Measurements from ENCODE around the gene USP5.

USP5 gene

DNA sequence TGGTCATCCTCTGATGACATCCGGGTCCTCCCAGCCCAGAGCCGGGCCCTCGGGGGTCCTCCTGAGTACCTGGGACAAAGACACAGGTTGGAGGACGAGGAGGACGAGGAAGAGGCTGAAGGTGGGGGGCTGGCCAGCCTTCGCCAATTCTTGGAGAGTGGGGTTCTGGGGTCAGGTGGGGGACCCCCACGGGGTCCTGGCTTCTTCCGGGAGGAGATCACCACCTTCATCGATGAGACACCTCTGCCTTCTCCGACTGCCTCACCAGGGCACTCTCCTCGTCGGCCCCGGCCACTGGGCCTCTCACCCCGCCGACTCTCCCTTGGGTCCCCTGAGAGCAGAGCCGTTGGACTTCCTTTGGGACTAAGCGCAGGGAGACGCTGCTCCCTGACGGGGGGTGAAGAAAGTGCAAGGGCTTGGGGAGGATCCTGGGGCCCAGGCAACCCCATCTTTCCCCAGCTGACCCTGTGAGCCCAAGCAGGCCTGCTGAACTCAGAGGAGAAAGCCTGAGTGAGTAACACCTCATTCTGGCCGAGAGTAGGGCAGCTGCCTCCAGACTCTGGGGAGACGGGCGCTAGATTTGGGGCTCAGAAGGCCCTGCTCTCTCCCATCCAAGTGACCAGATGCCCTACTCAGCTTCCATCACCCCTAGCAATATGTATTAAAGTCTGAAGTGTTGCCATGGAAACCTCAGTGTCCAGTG, 25.1 kb upstream of the USP5 start:
- no peak for DNase-seq

DNA sequence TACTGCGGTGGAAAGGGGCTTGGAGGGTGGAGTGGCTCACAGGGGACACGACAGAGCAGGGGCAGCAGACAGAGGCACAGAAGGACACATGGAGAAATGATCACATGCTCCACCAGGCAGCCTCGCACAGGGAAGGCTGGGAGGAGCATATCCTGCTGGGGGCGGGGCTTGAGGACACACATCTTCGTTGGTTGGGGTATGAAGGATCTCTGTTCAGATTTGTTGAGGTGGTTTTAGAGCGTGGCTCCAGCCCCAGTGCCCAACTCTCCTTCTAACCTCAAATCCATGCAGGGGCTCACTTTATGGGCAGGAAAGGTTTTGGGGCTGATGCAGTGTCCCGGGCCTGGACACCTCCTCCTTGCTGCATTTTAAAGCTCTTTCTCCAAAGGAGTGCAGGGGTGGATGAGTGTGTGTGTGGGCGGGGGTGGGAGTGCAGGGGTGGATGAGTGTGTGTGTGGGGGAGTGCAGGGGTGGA, 24.5 kb upstream of the USP5 start:
- DNase-seq: peak; percentile 86

DNA sequence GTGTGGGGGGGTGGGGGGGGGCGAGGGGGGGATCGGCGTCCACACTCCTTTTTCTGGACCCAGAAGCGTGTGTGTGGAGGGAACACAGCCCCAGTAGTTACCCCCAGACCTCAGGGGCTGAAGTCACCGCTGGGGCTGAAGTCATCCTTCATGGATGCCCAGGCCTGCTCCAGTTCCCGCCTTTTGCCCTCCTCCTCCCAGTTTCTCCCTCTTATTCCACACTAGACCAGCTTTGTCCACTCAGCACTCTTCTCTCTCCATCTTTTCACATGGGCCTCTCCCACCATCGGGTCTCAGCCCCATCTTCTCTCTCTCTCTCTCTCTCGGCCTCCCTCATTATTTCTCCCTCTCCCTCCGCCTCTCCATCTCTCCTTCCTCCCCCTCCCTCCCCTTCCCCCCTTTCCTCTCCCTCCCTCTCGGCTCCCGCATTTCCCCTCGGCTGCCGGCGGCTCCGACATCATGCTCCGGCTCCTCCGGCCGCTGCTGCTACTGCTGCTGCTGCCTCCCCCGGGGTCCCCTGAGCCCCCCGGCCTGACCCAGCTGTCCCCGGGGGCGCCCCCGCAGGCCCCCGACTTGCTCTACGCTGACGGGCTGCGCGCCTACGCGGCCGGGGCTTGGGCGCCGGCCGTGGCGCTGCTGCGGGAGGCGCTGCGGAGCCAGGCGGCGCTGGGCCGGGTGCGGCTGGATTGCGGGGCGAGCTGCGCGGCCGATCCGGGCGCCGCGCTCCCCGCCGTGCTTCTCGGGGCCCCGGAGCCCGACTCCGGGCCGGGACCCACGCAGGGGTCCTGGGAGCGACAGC, 23.8 kb upstream of the USP5 start, which contains the start of gene P3H3:
TSS of gene P3H3 (plus strand) at position 426 of the 799 bp plus-strand sequence. CDS start at position 460, 34 bp downstream.
- peak; percentile 54 for DNase-seq

DNA sequence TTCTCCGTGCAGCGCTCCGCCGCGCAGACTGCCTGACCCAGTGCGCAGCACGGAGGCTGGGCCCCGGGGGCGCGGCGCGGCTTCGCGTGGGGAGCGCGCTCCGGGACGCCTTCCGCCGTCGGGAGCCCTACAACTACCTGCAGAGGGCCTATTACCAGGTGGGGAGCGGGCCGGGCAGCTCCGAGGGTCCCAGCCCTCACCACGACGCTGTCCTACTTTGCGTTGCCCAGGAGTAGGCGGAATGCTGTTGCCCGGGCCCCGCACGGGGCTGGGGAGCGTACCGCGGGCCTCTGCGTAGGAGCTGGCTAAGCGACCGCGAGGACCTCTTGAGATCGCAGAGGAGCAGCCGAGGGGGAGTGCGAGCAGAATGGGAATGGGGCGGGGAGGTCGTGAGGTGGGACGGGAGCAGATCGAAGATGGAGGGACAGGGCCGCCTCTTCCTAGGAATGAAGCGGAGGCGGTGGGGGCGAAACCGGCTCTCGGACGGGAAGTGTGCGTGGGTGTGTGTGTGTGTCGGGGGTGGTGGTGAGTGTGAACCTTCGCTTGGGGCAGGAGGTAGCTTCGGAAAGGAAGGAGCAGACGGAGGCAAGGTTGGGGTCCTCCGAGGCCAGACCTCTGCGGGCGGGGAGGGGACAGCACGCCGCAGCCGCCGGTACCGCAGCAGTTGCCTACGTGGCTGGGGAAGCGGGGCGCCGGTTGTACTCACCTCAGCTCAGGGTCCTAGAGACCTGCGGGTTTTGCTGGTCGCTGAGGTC, 23.0 kb upstream of the USP5 start:
- peak; percentile 57 for DNase-seq

DNA sequence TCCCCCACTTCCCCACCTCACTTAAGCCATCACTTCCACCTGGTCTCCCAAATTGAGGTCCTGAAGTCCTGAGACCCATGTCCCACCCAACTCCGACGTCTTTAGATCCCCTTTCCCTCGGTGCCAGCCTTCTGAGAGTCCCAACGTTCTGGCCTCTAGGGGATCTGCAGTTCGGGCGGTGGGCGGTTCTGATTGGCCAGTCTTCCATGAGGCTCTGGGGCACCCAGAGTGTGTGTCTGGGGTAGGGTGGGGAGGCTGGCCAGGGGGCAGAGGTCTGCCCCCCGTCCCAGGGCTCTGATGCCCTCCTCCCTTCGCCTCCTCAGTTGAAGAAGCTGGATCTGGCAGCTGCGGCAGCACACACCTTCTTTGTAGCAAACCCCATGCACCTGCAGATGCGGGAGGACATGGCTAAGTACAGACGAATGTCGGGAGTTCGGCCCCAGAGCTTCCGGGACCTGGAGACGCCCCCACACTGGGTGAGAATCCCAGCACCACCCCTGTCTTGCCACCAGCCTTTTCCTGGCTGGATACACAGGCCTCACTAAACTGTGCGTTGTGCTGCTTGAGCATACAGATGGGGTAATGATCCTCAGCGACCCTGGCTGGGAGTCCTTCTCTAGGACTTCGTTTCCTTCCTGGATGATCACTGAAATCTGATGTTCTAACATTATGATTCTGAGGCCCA, 22.3 kb upstream of the USP5 start:
- no peak for DNase-seq

DNA sequence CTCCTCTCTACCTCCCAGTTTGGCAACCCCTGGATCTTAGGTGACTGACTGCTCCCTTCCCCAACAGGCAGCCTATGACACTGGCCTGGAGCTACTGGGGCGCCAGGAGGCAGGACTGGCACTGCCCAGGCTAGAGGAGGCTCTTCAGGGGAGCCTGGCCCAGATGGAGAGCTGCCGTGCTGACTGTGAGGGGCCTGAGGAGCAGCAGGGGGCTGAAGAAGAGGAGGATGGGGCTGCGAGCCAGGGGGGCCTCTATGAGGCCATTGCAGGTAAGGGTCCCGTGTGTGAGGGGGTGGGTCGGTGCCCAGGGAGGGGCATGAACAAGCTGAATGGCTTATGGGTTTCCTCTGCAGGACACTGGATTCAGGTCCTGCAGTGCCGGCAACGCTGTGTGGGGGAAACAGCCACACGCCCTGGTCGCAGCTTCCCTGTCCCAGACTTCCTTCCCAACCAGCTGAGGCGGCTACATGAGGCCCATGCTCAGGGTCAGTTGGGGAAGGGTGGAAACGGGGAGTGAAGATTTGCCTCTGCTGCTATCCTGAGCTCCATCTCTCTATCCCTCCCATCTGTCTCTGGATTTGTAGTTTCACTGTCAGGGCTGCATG, 21.6 kb upstream of the USP5 start:
- DNase-seq: no peak

DNA sequence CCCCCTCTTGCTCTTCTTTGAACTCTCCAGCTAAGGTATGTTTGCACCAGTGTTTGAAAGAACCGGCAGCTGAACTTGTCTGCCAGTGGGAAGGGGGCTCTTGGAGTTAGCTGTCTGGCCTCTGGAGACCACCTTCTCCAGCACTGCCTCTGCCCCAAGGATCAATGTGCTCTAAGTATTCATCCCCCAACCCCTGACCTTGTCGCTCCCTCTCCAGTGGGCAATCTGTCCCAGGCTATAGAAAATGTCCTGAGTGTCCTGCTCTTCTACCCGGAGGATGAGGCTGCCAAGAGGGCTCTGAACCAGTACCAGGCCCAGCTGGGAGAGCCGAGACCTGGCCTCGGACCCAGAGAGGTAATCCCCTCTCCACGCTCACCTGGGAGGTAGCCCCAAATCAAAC, 21.0 kb upstream of the USP5 start:
- no peak for DNase-seq

DNA sequence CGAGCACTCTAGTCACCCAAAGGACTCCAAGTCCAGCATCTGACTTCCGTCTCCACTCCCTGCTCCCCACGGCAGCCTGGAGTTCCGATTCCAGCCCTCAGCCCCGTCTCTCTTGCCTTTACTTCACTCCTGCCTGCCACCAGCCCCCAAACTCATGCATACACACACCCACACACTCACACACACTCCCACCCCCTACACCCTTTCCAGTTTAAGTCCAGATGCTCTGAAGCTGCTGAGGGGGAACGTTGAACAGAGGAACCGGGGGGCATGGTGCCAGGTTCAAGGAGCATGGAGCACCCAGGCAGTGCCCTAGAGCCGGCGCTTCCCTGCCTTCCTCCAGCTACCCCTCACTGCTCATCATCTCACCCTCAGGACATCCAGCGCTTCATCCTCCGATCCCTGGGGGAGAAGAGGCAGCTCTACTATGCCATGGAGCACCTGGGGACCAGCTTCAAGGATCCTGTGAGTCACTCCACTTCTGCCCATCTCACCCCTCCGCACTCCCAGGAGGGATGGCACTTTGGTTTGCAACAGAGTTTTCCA, 20.4 kb upstream of the USP5 start:
- no peak for DNase-seq

DNA sequence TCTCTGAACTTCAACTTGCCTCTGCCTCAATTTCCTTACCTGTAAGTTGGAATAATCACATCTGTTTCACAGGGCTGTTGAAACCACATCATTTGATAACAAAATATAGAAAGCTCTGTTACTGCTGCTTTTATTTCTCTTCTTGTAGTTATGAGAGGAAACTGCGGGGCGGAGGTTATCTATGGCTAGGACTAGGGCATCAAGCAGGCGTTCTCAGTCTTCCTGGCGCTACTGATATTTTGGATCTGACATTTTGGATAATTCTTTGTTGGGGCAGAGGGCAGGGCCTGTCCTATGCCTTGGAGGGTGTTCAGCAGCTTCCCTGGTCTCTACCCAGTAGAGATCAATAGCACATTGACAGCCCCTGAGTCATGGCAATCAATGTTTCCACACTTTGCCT, 19.8 kb upstream of the USP5 start:
- DNase-seq: no peak

DNA sequence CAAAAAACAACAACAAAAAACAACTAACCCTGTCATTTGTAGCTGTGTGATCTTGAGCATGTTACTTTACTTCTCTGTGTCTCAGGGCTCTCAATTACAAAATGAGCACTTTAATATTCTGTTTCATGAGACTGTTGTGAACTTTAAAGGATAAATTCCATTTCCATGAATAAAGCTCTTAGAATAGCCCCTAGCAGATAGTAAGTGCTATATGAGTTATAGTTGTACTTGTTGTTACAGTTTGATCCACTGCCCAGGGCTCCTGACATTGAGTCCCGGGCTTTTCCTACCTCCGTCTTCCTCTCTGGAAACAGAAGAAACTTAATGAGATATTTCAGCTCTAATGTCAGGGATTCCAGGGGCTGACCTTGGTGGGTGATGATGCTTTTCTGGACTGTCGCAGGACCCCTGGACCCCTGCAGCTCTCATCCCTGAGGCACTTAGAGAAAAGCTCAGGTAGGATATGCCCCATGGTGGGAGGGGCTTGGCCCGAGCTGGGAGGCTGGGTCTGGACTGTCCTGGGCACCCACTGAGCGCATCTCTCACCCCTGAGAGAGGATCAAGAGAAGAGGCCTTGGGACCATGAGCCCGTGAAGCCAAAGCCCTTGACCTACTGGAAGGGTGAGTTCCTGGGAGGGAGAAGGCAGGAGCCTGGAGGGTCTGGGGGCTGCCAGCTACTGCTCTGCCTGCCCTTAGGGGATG, 18.6 kb upstream of the USP5 start:
- DNase-seq: no peak

DNA sequence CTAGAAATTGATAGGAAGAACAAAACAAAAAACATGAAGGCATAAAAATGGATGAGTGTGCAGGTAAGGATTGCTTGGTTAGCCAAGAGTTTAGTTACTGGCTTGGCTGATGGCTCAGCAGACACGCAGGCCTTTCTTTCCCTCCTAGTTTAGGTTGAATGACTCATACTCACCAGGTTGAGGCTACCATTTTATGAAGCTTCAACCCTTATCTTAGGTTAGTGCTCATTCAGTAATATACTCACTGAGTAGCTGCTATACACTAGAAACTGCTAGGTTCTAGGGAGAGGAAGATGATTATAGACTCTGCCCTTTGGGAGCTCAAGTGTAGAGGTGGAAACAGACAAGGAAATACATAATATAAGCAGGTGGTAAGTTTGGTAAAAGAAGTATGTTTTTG, 17.7 kb upstream of the USP5 start:
- DNase-seq: no peak

DNA sequence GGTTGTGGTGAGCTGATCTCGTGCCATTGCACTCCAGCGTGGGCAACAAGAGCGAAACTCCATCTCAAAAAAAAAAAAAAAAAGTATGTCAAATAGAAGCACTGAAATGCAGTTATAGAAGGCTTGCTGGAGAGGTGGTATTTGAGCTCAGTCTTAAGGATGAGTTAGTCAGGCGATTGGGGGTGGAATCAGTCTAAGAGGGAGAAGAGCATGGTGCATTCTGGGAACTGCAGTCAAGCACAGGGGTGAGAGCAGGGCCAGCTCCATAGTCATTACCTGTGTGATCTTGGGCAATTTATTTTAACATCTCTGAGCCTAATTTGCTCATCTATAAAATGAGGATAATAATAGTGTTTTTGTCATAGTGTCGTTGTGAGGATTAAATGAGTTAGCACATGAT, 17.1 kb upstream of the USP5 start:
- DNase-seq: no peak

DNA sequence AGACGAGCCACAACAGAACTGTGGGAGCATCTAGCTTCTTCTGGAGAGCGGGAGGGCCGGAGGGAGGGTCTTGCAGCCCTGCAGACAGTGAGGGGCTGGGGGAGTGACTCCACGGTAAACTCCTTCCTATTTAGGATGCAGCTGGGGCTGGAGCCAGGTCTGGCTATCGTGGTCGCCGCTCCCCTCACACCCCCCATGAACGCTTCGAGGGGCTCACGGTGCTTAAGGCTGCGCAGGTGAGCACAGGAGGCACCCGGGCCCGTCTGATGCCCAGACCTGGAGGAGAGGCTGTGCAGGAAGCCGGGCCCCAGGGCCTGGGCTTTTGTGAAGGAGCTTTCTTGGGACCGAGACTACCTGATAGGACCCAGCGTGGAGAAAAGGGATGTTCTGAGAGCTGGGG, 15.1 kb upstream of the USP5 start:
- DNase-seq: no peak

DNA sequence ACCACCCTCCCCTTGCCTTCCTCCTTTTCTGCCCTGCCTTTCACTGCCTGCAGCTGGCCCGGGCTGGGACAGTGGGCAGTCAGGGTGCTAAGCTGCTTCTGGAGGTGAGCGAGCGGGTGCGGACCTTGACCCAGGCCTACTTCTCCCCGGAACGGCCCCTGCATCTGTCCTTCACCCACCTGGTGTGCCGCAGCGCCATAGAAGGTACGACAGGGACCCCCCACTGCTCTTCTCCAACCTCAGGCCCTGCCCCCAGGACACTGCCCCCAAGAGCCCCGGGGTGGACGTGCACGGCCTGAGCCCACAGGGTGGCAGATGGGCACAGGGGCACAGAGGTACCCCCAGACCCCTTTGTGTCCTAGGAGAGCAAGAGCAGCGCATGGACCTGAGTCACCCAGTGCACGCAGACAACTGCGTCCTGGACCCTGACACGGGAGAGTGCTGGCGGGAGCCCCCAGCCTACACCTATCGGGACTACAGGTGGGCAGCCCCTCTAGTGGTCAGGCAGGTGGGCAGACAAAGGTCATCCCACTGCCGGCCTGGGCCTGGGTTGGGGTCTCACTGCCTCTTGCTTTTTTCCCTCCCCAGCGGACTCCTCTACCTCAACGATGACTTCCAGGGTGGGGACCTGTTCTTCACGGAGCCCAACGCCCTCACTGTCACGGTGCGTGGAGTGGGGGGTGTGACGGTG, 14.4 kb upstream of the USP5 start:
- DNase-seq: no peak

DNA sequence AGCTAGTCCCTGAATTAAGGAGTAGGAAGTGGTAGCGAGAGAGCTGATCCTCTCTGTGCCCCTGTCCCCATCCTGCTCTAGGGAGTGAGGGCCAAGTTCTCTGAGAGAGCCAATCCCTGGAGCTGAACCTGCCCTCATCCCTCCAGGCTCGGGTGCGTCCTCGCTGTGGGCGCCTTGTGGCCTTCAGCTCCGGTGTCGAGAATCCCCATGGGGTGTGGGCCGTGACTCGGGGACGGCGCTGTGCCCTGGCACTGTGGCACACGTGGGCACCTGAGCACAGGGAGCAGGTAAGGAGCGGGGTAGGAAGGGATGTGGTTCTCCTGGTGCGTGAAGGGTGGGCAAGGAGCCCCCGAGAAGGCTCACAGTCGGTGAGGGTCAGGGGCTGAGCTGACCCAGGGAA, 13.1 kb upstream of the USP5 start:
- DNase-seq: no peak

DNA sequence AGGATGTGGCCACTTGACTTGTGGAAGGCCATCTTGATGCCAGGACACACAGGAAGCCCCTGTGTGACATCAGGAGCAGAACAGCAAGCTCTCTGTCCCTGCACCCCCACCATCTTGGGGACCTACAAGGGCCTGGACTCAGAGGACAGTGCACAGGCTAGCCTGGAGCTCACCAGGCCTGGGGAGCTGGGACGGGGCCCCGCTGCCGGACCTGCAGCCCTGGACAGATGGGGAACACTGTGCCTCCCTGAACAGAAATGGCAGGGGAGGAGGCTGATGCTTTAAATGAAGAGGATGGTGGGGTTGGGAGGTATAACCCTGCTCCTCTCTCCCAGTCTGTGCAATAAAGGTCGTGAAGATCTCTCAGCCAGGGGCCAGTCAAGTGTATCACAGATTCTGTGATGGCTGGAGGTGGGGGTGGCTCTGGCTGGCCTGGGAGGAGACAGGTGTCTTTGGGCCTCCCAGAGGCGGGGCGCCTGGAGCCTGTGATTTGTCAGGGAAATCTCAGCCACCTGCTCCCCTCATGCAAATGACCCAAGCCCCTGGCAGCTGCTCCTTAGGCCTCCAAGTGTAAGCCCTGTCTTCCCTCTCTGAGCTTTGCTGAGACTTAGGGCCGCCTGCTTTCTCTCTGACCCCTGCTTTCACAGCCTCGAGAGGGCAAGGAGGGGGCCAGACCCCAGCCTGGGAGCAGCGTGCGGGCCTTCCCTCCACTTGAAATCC, 12.3 kb upstream of the USP5 start:
- no peak for DNase-seq

DNA sequence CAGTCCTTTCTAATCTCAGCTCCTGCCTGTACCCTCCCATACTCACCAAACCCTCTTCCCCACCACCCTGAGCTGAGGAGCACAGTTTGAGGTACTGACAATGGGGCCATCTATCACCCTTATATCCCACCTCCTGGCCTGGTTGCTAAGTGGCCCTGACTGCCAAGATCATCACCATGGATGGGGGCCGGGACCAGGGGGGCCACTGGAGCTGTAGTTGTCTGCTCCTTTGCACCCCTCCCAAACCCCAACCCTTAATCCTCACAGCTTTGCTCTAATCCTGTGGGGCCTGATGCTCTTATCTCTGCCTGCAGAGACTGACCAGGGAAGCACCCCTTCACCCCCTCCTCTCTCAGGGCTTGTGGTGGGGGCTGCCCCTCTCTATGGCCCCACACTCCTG, 11.6 kb upstream of the USP5 start:
- DNase-seq: no peak

DNA sequence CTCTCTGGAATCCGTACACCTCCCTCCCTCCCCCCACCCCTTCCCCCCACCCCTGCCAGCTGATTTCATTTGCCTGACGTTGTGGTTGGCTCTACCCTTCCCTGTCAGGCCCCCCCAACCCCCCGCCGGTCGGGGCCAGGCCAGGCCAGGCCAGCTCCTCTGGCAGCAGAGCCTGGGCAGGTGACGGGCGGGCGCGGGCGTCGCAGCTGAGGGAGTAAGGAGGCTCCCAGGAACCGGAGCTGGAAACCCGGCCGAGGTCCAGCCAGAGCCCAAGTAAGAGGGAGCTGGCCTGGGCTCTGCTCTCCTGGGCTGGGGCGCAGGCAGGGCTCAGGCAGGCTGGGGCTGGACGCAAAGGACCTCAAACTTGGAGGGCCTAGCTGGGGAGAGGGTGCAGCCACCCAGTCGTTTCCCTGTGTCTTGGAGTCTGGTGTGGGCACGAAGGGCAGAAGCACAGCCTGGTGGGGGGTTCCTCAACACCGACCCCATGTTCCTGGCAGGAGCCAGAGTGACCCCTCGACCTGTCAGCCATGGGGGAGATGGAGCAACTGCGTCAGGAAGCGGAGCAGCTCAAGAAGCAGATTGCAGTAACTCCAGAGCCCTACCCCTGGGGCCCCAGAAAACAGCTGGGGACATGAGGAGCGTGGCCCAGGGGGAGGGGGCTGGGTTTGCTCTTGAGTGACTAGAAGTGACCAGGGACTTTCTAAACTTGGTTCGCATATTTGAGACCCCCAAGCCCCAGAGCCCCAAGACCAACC, 11.0 kb upstream of the USP5 start, which contains the start of gene GNB3:
TSS of gene GNB3 (plus strand) at position 165 of the 755 bp plus-strand sequence. CDS start at position 528, 363 bp downstream.
- no peak for DNase-seq

DNA sequence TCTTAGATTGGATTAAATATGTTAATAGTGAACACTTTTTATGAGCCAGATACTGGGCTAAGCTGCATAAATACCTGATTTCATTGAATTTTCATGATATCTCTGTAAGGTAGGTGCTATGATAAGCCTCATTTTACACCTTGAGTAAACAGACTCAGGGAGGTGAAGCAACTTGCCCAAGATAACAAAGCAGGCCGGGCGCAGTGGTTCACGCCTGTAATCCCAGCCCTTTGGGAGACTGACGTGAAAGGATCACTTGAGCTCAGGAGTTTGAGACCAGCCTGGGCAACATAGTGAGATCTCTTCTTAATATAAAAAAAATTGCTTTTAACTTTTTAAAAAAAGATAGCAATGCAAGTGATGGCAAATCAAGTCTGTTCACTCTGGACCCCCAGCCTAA, 9.9 kb upstream of the USP5 start:
- DNase-seq: no peak

Measured in fibroblast of upper back skin (primary cell).